Thymus (tissue), 11 donors: ENCODE data around the gene RECQL5. TPM values are rescaled to one million over a fixed set of nuclear protein-coding genes. Genes with fewer than 3 reads are reported as not detected.
"Not testable (repeated sequence)": the region's sequence is repeated elsewhere in the genome, so short reads cannot be mapped to it uniquely, and the experiment has no call there.

ENCODE experiments used
- DNase-seq, 9 donors: peaks; one replicate each; pipeline ENCODE4 v3.0.0-alpha.2; 2013; ENCODE audit warnings: low spot score in 9 of 9, low read depth in 6 of 9, missing footprints in 1 of 9
- H3K27ac ChIP-seq, 2 donors: one replicate each; pipeline ENCODE4 v1.5.1; 2013; ENCODE audit warnings: control low read depth in 1 of 2, low read depth in 1 of 2, low read length in 1 of 2, mild to moderate bottlenecking in 1 of 2, moderate library complexity in 1 of 2
- H3K27me3 ChIP-seq, 2 donors: one replicate each; pipeline ENCODE4 v1.5.1; 2013; ENCODE audit warnings: low read length in 1 of 2; ENCODE audit not compliant: control insufficient read depth in 2 of 2, insufficient read depth in 1 of 2
- H3K36me3 ChIP-seq, 2 donors: one replicate each; pipeline ENCODE4 v1.5.1; 2013; ENCODE audit warnings: low read length in 1 of 2, mild to moderate bottlenecking in 1 of 2, moderate library complexity in 1 of 2; ENCODE audit not compliant: control insufficient read depth in 2 of 2, insufficient read depth in 2 of 2
- H3K4me1 ChIP-seq, 2 donors: one replicate each; pipeline ENCODE4 v1.5.1; 2013; ENCODE audit warnings: low read length in 2 of 2; ENCODE audit not compliant: control insufficient read depth in 2 of 2, insufficient read depth in 2 of 2
- H3K4me3 ChIP-seq, 2 donors: one replicate each; pipeline ENCODE4 v1.5.1; 2013; ENCODE audit warnings: low read length in 2 of 2, control low read depth in 1 of 2, mild to moderate bottlenecking in 1 of 2
- H3K9me3 ChIP-seq, 2 donors: one replicate each; pipeline ENCODE4 v1.5.1; 2013; ENCODE audit warnings: low read length in 1 of 2, mild to moderate bottlenecking in 1 of 2; ENCODE audit not compliant: control insufficient read depth in 2 of 2, insufficient read depth in 1 of 2
- WGBS: extraction: QIAGEN DNeasy Blood & Tissue Kit; methylation state at CpG from one replicate; pipeline ENCODE4 v1.1.7; 2013; 5-methylcytosine and 5-hydroxymethylcytosine counted together
- polyA plus RNA-seq: library from polyadenylated mRNA; stranded (reverse); fragments of 200-250 nt; gene quantifications from one replicate; pipeline ENCODE4 v1.2.3, GENCODE V29; 2013
- total RNA-seq: library from RNA; stranded (reverse); fragments of 120-200 nt; gene quantifications from one replicate; pipeline ENCODE4 v1.2.4, GENCODE V29; 2013
- donor health status: healthy.

Gene RECQL5
- total and polyA plus RNA-seq, 2 donors, result 17.4 to 51.8 TPM

GRCh38 chr17:75590849-75591721 is 75.9 kb downstream of the RECQL5 start:
- Histone ChIP-seq H3K36me3 (peaks cover 8 to 25% of the 10 kb centered on the region in 2 donors), H3K9me3 (no peaks in the 10 kb centered on the region), H3K27me3 (peaks cover 0 to 23% of the 10 kb centered on the region in 2 donors), H3K27ac (no peak overlapping the region), H3K4me1 (peaks cover 8 to 23% of the 10 kb centered on the region in 2 donors), H3K4me3 (no peak overlapping the region)
- no peak for DNase-seq
- 98% methylated on average over 12 of the region's 12 CpGs for WGBS

GRCh38 chr17:75590314-75590761 is 76.6 kb downstream of the RECQL5 start:
- Histone ChIP-seq H3K4me1 (peaks cover 8 to 23% of the 10 kb centered on the region in 2 donors), H3K36me3 (peaks cover 8 to 25% of the 10 kb centered on the region in 2 donors), H3K4me3 (no peak overlapping the region), H3K27ac (no peak overlapping the region), H3K27me3 (peaks cover 0 to 23% of the 10 kb centered on the region in 2 donors), H3K9me3 (no peaks in the 10 kb centered on the region)
- no peak for DNase-seq
- 89% methylated on average over 8 of the region's 8 CpGs for WGBS

- peaks cover 8 to 25% of the 10 kb centered on the region in 2 donors for H3K36me3 ChIP-seq
- no peak for DNase-seq
- no peak overlapping the region for H3K27ac ChIP-seq
- peaks cover 0 to 24% of the 10 kb centered on the region in 2 donors for H3K27me3 ChIP-seq
- H3K4me1 ChIP-seq, result peaks cover 8 to 23% of the 10 kb centered on the region in 2 donors
- WGBS, result 89% methylated on average over 29 of the region's 29 CpGs
- no peaks in the 10 kb centered on the region for H3K9me3 ChIP-seq
- peak overlapping the region in 1 of 2 donors; percentile 66 for H3K4me3 ChIP-seq
Observed at GRCh38 chr17:75589919-75590303, 77.0 kb downstream of the RECQL5 start.

GRCh38 chr17:75589012-75589918 is 77.7 kb downstream of the RECQL5 start:
- H3K36me3 ChIP-seq, result peaks cover 8 to 25% of the 10 kb centered on the region in 2 donors
- H3K27me3 ChIP-seq, result peaks cover 0 to 27% of the 10 kb centered on the region in 2 donors
- H3K27ac ChIP-seq, result peak overlapping the region in 1 of 2 donors; percentile 77
- DNase-seq, result peak; percentile 56 to 96 (median 92)
- no peaks in the 10 kb centered on the region for H3K9me3 ChIP-seq
- H3K4me1 ChIP-seq, result peaks cover 8 to 23% of the 10 kb centered on the region in 2 donors
- 10% methylated on average over 100 of the region's 100 CpGs for WGBS
- H3K4me3 ChIP-seq, result peak overlapping the region; percentile 66 to 80

- peak in 2 of 9 donors; percentile 16 to 48 for DNase-seq
- Histone ChIP-seq H3K4me3 (peak overlapping the region; percentile 66 to 80), H3K36me3 (peaks cover 8 to 25% of the 10 kb centered on the region in 2 donors), H3K27ac (peak overlapping the region; percentile 77 to 82), H3K9me3 (no peaks in the 10 kb centered on the region), H3K4me1 (peaks cover 8 to 23% of the 10 kb centered on the region in 2 donors), H3K27me3 (peaks cover 0 to 27% of the 10 kb centered on the region in 2 donors)
- under 1% methylated on average over 49 of the region's 49 CpGs for WGBS
Observed at GRCh38 chr17:75588596-75589011, 78.3 kb downstream of the RECQL5 start.

- peak in 8 of 9 donors; percentile 33 to 87 (median 56) for DNase-seq
- Histone ChIP-seq H3K36me3 (peaks cover 8 to 25% of the 10 kb centered on the region in 2 donors), H3K4me1 (peaks cover 8 to 23% of the 10 kb centered on the region in 2 donors), H3K4me3 (peak within 1 kb of the TSS; percentile 66 to 80), H3K27me3 (peaks cover 0 to 27% of the 10 kb centered on the region in 2 donors), H3K27ac (peak within 1 kb of the TSS; percentile 77 to 82), H3K9me3 (no peaks in the 10 kb centered on the region)
- 2% methylated on average over 82 of the region's 82 CpGs for WGBS
Observed at GRCh38 chr17:75587675-75588595, 79.0 kb downstream of the RECQL5 start, which contains the start of gene MYO15B. Gene MYO15B (plus strand): TSS chr17:75587800. CDS start chr17:75588058, 258 bp downstream.

- H3K4me3 ChIP-seq, result no peak overlapping the region
- H3K9me3 ChIP-seq, result peaks cover 0 to 8% of the 10 kb centered on the region in 2 donors
- H3K36me3 ChIP-seq, result peaks cover 0 to under 1% of the 10 kb centered on the region in 2 donors
- H3K4me1 ChIP-seq, result peaks cover 8 to 21% of the 10 kb centered on the region in 2 donors
- DNase-seq, result no peak
- H3K27ac ChIP-seq, result no peak overlapping the region
- 98% methylated on average over 7 of the region's 7 CpGs for WGBS
- H3K27me3 ChIP-seq, result peaks cover 0 to 27% of the 10 kb centered on the region in 2 donors
Observed at GRCh38 chr17:75584849-75585175, 82.1 kb downstream of the RECQL5 start.

GRCh38 chr17:75583197-75583596 is 83.8 kb downstream of the RECQL5 start:
- Histone ChIP-seq H3K4me1 (peaks cover 8 to 11% of the 10 kb centered on the region in 2 donors), H3K27me3 (peaks cover 0 to 22% of the 10 kb centered on the region in 2 donors)
- 88% methylated on average over 6 of the region's 6 CpGs for WGBS
- not testable (repeated sequence) for DNase-seq, H3K4me3 ChIP-seq, H3K27ac ChIP-seq, H3K36me3 ChIP-seq, H3K9me3 ChIP-seq
